HepG2 (cell line): ENCODE results near the gene LRP10. TPM values are rescaled to one million over a fixed set of nuclear protein-coding genes. Genes with fewer than 3 reads are reported as not detected.

Experiments
- ATAC-seq: fragments of 200-7000 bp; cut with Tn5 transposase; 3 replicates; pipeline ENCODE4 v1.9.1; 2020; ENCODE audit warnings: mild to moderate bottlenecking, moderate library complexity
- BruUV-seq: library from RNA; stranded (reverse); fragments of 400-500 nt; replicated peaks from 2 replicates; lab custom pipeline; 2021; lab: Mats Ljungman, UMichigan
- CTCF ChIA-PET: fragments of 300-600 bp; formaldehyde crosslinking; extraction: SDS; loops from one replicate; lab custom pipeline; 2021; ENCODE audit warnings: low total read pairs, inconsistent platforms, low intra/inter-chr PET ratio; lab: Yijun Ruan, JAX
- POLR2A ChIA-PET: fragments of 350-600 bp; sonication (Branson Sonifier 250); formaldehyde crosslinking; loops from one replicate; lab custom pipeline; 2020; ENCODE audit warnings: antibody characterized with exemption, inconsistent platforms; lab: Yijun Ruan, JAX
- DNase-seq: peaks from one replicate; pipeline ENCODE4 v3.0.0-alpha.2; 2015; ENCODE audit warnings: low spot score
- FAIRE-seq: peaks from 3 replicates; lab custom pipeline; 2011; peaks lifted over from hg19 to GRCh38; lab: Jason Lieb, UNC
- H2AFZ ChIP-seq: one replicate; pipeline ENCODE4 v1.6.1; 2011; ENCODE audit warnings: low read length, inconsistent platforms
- H3K27ac ChIP-seq: fragments of 300-600 bp; 3 replicates; pipeline ENCODE4 v1.8.0; 2011; ENCODE audit warnings: mixed run types, mild to moderate bottlenecking, mixed read lengths, low read length, inconsistent platforms; ENCODE audit not compliant: insufficient read depth; ENCODE audit errors: extremely low read length
- H3K27me3 ChIP-seq, 2 experiments: fragments of 200-600 bp in 1 of 2; 2 replicates in 1 of 2; 3 replicates in 1 of 2; pipeline versions ENCODE4 v1.6.0 to v1.8.0; 2011; ENCODE audit warnings: low read length in 2 of 2, mild to moderate bottlenecking in 2 of 2, moderate library complexity in 2 of 2, inconsistent platforms in 1 of 2; ENCODE audit not compliant: insufficient read depth in 2 of 2, control insufficient read depth in 1 of 2
- H3K36me3 ChIP-seq, 2 experiments: fragments of 200-600 bp in 1 of 2; replicated peaks in 1 of 2; 2 replicates in 1 of 2; 3 replicates in 1 of 2; pipeline versions ENCODE4 v1.5.1 to v1.8.0; 2011; ENCODE audit warnings: low read length in 2 of 2, inconsistent platforms in 1 of 2; ENCODE audit not compliant: insufficient read depth in 2 of 2, control insufficient read depth in 1 of 2
- H3K4me1 ChIP-seq: 2 replicates; pipeline ENCODE4 v1.5.1; 2012; ENCODE audit warnings: low read length, inconsistent platforms; ENCODE audit not compliant: insufficient read depth
- H3K4me2 ChIP-seq: 2 replicates; pipeline ENCODE4 v1.6.0; 2011; ENCODE audit warnings: low read depth, low read length, inconsistent platforms
- H3K4me3 ChIP-seq, 3 experiments: fragments of 200-600 bp in 1 of 3; sonication (generic), shearing (Covaris generic) in 1 of 3; replicated peaks in 1 of 3; 2 replicates each; pipeline ENCODE4 v1.5.1; 2011 to 2016; ENCODE audit warnings: low read length in 3 of 3, inconsistent platforms in 2 of 3, low read depth in 2 of 3, mild to moderate bottlenecking in 2 of 3, control low read depth in 1 of 3, mixed read lengths in 1 of 3; ENCODE audit not compliant: insufficient read depth in 1 of 3
- H3K79me2 ChIP-seq: one replicate; pipeline ENCODE4 v1.6.1; 2011; ENCODE audit warnings: low read length, inconsistent platforms; ENCODE audit not compliant: insufficient read depth
- H3K9ac ChIP-seq: 2 replicates; pipeline ENCODE4 v1.6.0; 2011; ENCODE audit warnings: mild to moderate bottlenecking, low read depth, low read length, inconsistent platforms; ENCODE audit not compliant: insufficient read depth
- H3K9me3 ChIP-seq: 2 replicates; pipeline ENCODE4 v1.5.1; 2012; ENCODE audit warnings: mild to moderate bottlenecking, low read length
- H4K20me1 ChIP-seq: 2 replicates; pipeline ENCODE4 v1.6.0; 2011; ENCODE audit warnings: inconsistent platforms, mild to moderate bottlenecking, low read length, moderate library complexity; ENCODE audit not compliant: insufficient read depth
- CSRNP1 ChIP-seq: sonication (generic); formaldehyde crosslinking; IDR thresholded peaks from 2 replicates; pipeline ENCODE4 v1.8.1; 2023; ENCODE audit warnings: mild to moderate bottlenecking, missing genetic modification reagents
- DMAP1 ChIP-seq: IDR thresholded peaks from 2 replicates; pipeline ENCODE4 v1.6.1; 2016
- ELF3 ChIP-seq: IDR thresholded peaks from 2 replicates; pipeline ENCODE4 v1.6.1; 2016; ENCODE audit warnings: missing genetic modification reagents, missing compliant biosample characterization
- MED8 ChIP-seq: sonication (generic); formaldehyde crosslinking; IDR thresholded peaks from 2 replicates; pipeline ENCODE4 v1.8.1; 2023; ENCODE audit warnings: mild to moderate bottlenecking, missing genetic modification reagents; ENCODE audit not compliant: insufficient replicate concordance
- REL ChIP-seq: sonication (generic); formaldehyde crosslinking; conservative IDR thresholded peaks from 2 replicates; pipeline ENCODE4 v1.8.0; 2022; ENCODE audit warnings: mild to moderate bottlenecking, missing genetic modification reagents, moderate library complexity
- SP4 ChIP-seq: sonication (generic); formaldehyde crosslinking; IDR thresholded peaks from 2 replicates; pipeline ENCODE4 v1.8.1; 2023; ENCODE audit warnings: mild to moderate bottlenecking, missing genetic modification reagents
- SPEN ChIP-seq: sonication (generic); formaldehyde crosslinking; IDR thresholded peaks from 2 replicates; pipeline ENCODE4 v1.5.1; 2020; ENCODE audit warnings: low read depth, mild to moderate bottlenecking, missing genetic modification reagents
- STAT5B ChIP-seq: sonication (generic); formaldehyde crosslinking; IDR thresholded peaks from 2 replicates; pipeline ENCODE4 v1.4.0; 2020; ENCODE audit warnings: missing genetic modification reagents
- TBX2 ChIP-seq: sonication (generic); formaldehyde crosslinking; IDR thresholded peaks from 2 replicates; pipeline ENCODE4 v1.5.0; 2020; ENCODE audit warnings: missing genetic modification reagents, mild to moderate bottlenecking, borderline replicate concordance
- TBX3 ChIP-seq: fragments of 450-650 bp; IDR thresholded peaks from 2 replicates; pipeline ENCODE4 v1.6.1; 2017; ENCODE audit warnings: antibody characterized with exemption, mild to moderate bottlenecking, inconsistent platforms, borderline replicate concordance
- ZNF207 ChIP-seq: fragments of 450-650 bp; IDR thresholded peaks from 2 replicates; pipeline ENCODE4 v1.6.1; 2016; ENCODE audit warnings: antibody characterized with exemption, borderline replicate concordance
- ZNF740 ChIP-seq: sonication (generic); formaldehyde crosslinking; IDR thresholded peaks from 2 replicates; pipeline ENCODE4 v1.4.0; 2020; ENCODE audit warnings: missing genetic modification reagents
- ZNF879 ChIP-seq: sonication (generic); formaldehyde crosslinking; IDR thresholded peaks from 2 replicates; pipeline ENCODE4 v1.8.1; 2023; ENCODE audit warnings: missing genetic modification reagents
- WGBS: methylation state at CpG from one replicate; pipeline ENCODE4 v1.1.6; 2017; ENCODE audit warnings: low lambda C conversion rate; 5-methylcytosine and 5-hydroxymethylcytosine counted together
- in situ Hi-C: cut with HindIII; loops from 2 replicates; pipeline ENCODE4 v1.10.0; 2017; ENCODE audit warnings: low pct_unique_long_range_greater_than_20kb; ENCODE audit not compliant: extremely low pct_ligation_motif_present
- intact Hi-C: fragments of 100-400 bp; cut with micrococcal nuclease; formaldehyde crosslinking; loops from one replicate; pipeline ENCODE4 v1.10.0; 2022; ENCODE audit not compliant: unreplicated experiment
- polyA plus RNA-seq, 8 experiments: library from polyadenylated mRNA; depleted of rRNA in 3 of 8; stranded (reverse) in 7 of 8; unstranded in 1 of 8; fragments of >200 nt; fragmentation: Illumina TruSeq in 4 of 8; extraction: Trizol in 4 of 8; gene quantifications; 2 replicates each; pipeline versions ENCODE4 v1.2.1 to v1.2.3, GENCODE V29; 2011 to 2016; ENCODE audit warnings: low read depth in 4 of 8, missing spikeins in 1 of 8, mixed read lengths in 1 of 8; ENCODE audit not compliant: insufficient read depth in 1 of 8
- total RNA-seq, 5 experiments: library from RNA; depleted of rRNA; stranded (reverse); fragments of >200 nt; fragmentation: Illumina TruSeq; extraction: Trizol; gene quantifications; 2 replicates each; pipeline ENCODE4 v1.2.3, GENCODE V29; 2016; ENCODE audit warnings: low read depth in 1 of 5
- TF ChIP-seq, protein P1 (sequence below): sonication (generic); formaldehyde crosslinking; IDR thresholded peaks from 2 replicates; pipeline ENCODE4 v1.5.1; 2020; ENCODE audit warnings: missing genetic modification reagents, mild to moderate bottlenecking, borderline replicate concordance
- TF ChIP-seq, protein P2 (sequence below): sonication (generic); formaldehyde crosslinking; IDR thresholded peaks from 2 replicates; pipeline ENCODE4 v1.4.0; 2020; ENCODE audit warnings: missing genetic modification reagents, borderline replicate concordance

LRP10 gene
- total and polyA plus RNA-seq, 2 of the 13 experiments (the other 11 are each of a cell fraction or from before 2014, with no cell fraction given), result 16.9 to 45.2 TPM

DNA sequence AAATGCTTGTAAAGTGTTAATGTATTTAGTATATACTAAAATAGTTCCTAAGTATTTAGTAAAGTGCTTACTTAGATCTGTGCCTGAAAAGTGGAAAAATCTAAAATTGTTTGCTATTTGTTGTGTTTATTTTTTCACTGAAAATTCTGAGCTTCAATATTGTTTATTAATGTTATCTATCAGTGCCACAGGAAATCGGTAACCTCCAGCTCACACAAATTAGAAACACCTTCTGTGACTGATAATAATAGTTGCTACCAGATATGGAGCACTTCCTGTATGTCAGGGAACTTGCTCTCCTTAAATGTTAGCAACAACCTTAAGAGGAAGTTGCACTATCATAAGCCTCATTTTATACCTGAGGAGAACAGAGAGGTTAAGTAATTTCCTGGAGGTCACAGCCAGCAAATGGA is 723 bp upstream of the LRP10 start (continued):
- no peak for TF ChIP-seq MED8 (CRISPR knock-in tag)
- no peak for TF ChIP-seq CSRNP1 (CRISPR knock-in tag)
- TF ChIP-seq ZNF740 (CRISPR knock-in tag), result no peak
- peak; percentile 52; the same call in 1 of the 2 replicates for TF ChIP-seq STAT5B (CRISPR knock-in tag)
- TF ChIP-seq REL, result 0 out of 2 replicates have a peak, but pooled peaks have one; percentile 4
- no peak; the same call in 1 of the 2 replicates for TF ChIP-seq ZNF879 (CRISPR knock-in tag)

DNA sequence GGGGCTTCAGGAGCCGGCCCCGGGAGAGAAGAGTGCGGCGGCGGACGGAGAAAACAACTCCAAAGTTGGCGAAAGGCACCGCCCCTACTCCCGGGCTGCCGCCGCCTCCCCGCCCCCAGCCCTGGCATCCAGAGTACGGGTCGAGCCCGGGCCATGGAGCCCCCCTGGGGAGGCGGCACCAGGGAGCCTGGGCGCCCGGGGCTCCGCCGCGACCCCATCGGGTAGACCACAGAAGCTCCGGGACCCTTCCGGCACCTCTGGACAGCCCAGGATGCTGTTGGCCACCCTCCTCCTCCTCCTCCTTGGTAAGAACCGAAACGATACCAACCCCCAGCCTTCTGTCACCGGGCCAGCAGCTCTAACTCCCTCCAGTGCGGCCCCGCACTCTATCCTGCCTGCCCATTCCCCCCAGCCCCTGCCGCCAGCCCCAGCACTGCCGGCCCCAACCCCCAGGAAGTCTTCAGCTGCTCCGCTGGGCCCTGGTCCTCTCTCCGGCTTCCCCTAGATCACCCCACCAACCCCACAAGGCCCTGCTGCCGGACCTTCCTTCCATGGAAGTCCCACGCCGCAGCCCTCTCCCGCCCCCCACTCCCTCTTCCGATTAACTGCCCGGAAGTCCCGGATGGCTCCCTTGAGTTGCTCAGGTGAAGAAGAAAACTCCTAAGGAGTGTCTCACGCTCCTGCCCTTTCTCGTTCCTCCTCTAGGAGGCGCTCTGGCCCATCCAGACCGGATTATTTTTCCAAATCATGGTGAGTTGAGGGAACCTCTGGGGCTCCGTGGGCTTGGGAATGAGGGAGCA is 693 bp downstream of the LRP10 start:
- peak; percentile 84 for DNase-seq
- intact Hi-C loops, result loop anchor here (1.0 to 5.0 kb wide), 3 partner anchors 28 to 110 kb away; partner anchors contain the start of genes AJUBA and OXA1L
- TF ChIP-seq DMAP1 (no peak; the same call in 1 of the 2 replicates), TBX2 (CRISPR knock-in tag) (no peak; the same call in 1 of the 2 replicates), ZNF207 (no peak), TBX3 (no peak), ELF3 (CRISPR knock-in tag) (peak; percentile 49; the same call in 1 of the 2 replicates), SP4 (CRISPR knock-in tag) (no peak), SPEN (CRISPR knock-in tag) (no peak)
- TF ChIP-seq, protein P1, sequence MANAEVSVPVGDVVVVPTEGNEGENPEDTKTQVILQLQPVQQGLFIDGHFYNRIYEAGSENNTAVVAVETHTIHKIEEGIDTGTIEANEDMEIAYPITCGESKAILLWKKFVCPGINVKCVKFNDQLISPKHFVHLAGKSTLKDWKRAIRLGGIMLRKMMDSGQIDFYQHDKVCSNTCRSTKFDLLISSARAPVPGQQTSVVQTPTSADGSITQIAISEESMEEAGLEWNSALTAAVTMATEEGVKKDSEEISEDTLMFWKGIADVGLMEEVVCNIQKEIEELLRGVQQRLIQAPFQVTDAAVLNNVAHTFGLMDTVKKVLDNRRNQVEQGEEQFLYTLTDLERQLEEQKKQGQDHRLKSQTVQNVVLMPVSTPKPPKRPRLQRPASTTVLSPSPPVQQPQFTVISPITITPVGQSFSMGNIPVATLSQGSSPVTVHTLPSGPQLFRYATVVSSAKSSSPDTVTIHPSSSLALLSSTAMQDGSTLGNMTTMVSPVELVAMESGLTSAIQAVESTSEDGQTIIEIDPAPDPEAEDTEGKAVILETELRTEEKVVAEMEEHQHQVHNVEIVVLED (CRISPR knock-in tag), result peak; percentile 51; the same call in 1 of the 2 replicates
- TF ChIP-seq, protein P2, sequence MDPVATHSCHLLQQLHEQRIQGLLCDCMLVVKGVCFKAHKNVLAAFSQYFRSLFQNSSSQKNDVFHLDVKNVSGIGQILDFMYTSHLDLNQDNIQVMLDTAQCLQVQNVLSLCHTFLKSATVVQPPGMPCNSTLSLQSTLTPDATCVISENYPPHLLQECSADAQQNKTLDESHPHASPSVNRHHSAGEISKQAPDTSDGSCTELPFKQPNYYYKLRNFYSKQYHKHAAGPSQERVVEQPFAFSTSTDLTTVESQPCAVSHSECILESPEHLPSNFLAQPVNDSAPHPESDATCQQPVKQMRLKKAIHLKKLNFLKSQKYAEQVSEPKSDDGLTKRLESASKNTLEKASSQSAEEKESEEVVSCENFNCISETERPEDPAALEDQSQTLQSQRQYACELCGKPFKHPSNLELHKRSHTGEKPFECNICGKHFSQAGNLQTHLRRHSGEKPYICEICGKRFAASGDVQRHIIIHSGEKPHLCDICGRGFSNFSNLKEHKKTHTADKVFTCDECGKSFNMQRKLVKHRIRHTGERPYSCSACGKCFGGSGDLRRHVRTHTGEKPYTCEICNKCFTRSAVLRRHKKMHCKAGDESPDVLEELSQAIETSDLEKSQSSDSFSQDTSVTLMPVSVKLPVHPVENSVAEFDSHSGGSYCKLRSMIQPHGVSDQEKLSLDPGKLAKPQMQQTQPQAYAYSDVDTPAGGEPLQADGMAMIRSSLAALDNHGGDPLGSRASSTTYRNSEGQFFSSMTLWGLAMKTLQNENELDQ (CRISPR knock-in tag), result no peak

More for the DNA sequence above, 693 bp downstream of the LRP10 start:
- BruUV-seq, result no TSS peak
- H3K9me3 ChIP-seq, result no peaks in the 10 kb centered on the region
- H2AFZ ChIP-seq, result no peak overlapping the region
- in situ Hi-C loops, result no loop called here
- H3K9ac ChIP-seq, result peak overlapping the region; percentile 76
- FAIRE-seq (peak; percentile 79), ATAC-seq (peak; percentile 62)
- WGBS, result 2% methylated on average over 42 of the region's 45 CpGs
- POLR2A ChIA-PET, result interaction anchor here (0.6 to 4.4 kb wide), 23 partner anchors 10 to 1243 kb away, joined by 3 to 53 read pairs (median 9); partner anchors contain the start of genes ACIN1, AJUBA, C14orf119 and DAD1
- peak overlapping the region; percentile 66 to 93 (median 82) for H3K4me3 ChIP-seq
- H3K4me2 ChIP-seq, result peak overlapping the region; percentile 95
- H3K36me3 ChIP-seq, result peaks cover 14% of the 10 kb centered on the region in 2 experiments; a peak in 4 of 5 replicates
- H3K79me2 ChIP-seq, result no peaks in the 10 kb centered on the region
- peaks cover 35% of the 10 kb centered on the region for H3K4me1 ChIP-seq
- H3K27ac ChIP-seq, result peak overlapping the region; percentile 85
- CTCF ChIA-PET, result interaction anchor here (0.6 to 3.1 kb wide), 7 partner anchors 19 to 315 kb away, joined by 3 to 46 read pairs (median 7); partner anchors contain the start of gene HAUS4
- H4K20me1 ChIP-seq, result no peaks in the 10 kb centered on the region
- H3K27me3 ChIP-seq, result no peaks in the 10 kb centered on the region; a peak in 1 of 5 replicates
